K562 (cell line): Measurements from ENCODE around the gene SGMS1. TPM values are rescaled to one million over a fixed set of nuclear protein-coding genes. Genes with fewer than 3 reads are reported as not detected.

Source experiments
- GABPA ChIP-seq: fragments of 200-800 bp; sonication (Bioruptor generic); conservative IDR thresholded peaks from 2 replicates; pipeline ENCODE4 v1.6.1; 2016; ENCODE audit warnings: low read depth, missing genetic modification characterization, missing compliant biosample characterization
- MEF2D ChIP-seq: conservative IDR thresholded peaks from 2 replicates; pipeline ENCODE4 v1.6.1; 2016; ENCODE audit warnings: low read depth, missing genetic modification characterization, missing compliant biosample characterization
- POLR2G ChIP-seq: fragments of 200-400 bp; formaldehyde crosslinking; IDR thresholded peaks from 2 replicates; pipeline ENCODE4 v1.6.1; 2017; ENCODE audit warnings: low read depth, mild to moderate bottlenecking, antibody characterized with exemption, low read length, moderate library complexity
- RFX1 ChIP-seq: fragments of 450-650 bp; IDR thresholded peaks from 2 replicates; pipeline ENCODE4 v1.6.1; 2016; ENCODE audit warnings: mild to moderate bottlenecking, moderate library complexity
- SMAD4 ChIP-seq: fragments of 250-450 bp; sonication (Bioruptor Pico); conservative IDR thresholded peaks from 2 replicates; pipeline ENCODE4 v1.8.0; 2021; ENCODE audit warnings: inconsistent platforms, mild to moderate bottlenecking, moderate library complexity
- SOX6 ChIP-seq: fragments of 450-650 bp; IDR thresholded peaks from 2 replicates; pipeline ENCODE4 v1.6.1; 2014; ENCODE audit warnings: mild to moderate bottlenecking
- TEAD4 ChIP-seq, 2 experiments: sonication (generic) in 1 of 2; formaldehyde crosslinking in 1 of 2; IDR thresholded peaks; 2 replicates each; pipeline versions ENCODE4 v1.6.1 to v1.8.0; 2012 to 2022; ENCODE audit warnings: borderline replicate concordance in 1 of 2, inconsistent platforms in 1 of 2, low read length in 1 of 2, mild to moderate bottlenecking in 1 of 2, missing genetic modification reagents in 1 of 2
- ZNF512 ChIP-seq: IDR thresholded peaks from 2 replicates; pipeline ENCODE4 v1.6.1; 2016; ENCODE audit warnings: missing genetic modification characterization, missing compliant biosample characterization
- ZNF609 ChIP-seq: sonication (generic); formaldehyde crosslinking; IDR thresholded peaks from 2 replicates; pipeline ENCODE4 v1.8.1; 2023; ENCODE audit warnings: missing genetic modification reagents, mild to moderate bottlenecking, borderline replicate concordance
- polyA plus RNA-seq, 8 experiments: library from polyadenylated mRNA; depleted of rRNA in 4 of 8; stranded (reverse) in 5 of 8; unstranded in 3 of 8; fragments of >200 nt; fragmentation: Nextera tagmentation in 2 of 8; fragmentation: Illumina TruSeq in 1 of 8; extraction: Ambion mirVana in 2 of 8; extraction: Trizol in 1 of 8; gene quantifications; 2 replicates each; pipeline versions ENCODE4 v1.2.1 to v1.2.3, GENCODE V29; 2011 to 2014; ENCODE audit warnings: inconsistent platforms in 1 of 8, missing spikeins in 1 of 8
- total RNA-seq, 7 experiments: library from RNA; depleted of rRNA in 6 of 7; stranded (reverse); fragments of >200 nt in 6 of 7; fragmentation: Illumina TruSeq in 2 of 7; extraction: Trizol in 2 of 7; gene quantifications; 2 replicates each; pipeline versions ENCODE4 v1.2.1 to v1.2.3, GENCODE V29; 2011 to 2021; ENCODE audit warnings: low replicate concordance in 1 of 7
- TF ChIP-seq, protein P1 (sequence below), 3 experiments: fragments of 200-800 bp in 1 of 3; fragments of 250-450 bp in 1 of 3; fragments of 450-650 bp in 1 of 3; sonication (Bioruptor Pico) in 1 of 3; sonication (Bioruptor generic) in 1 of 3; formaldehyde crosslinking in 1 of 3; IDR thresholded peaks; 2 replicates each; pipeline versions ENCODE4 v1.6.1 to v1.8.0; 2016 to 2022; ENCODE audit warnings: mild to moderate bottlenecking in 2 of 3, missing genetic modification characterization in 2 of 3, missing compliant biosample characterization in 1 of 3, moderate library complexity in 1 of 3
- TF ChIP-seq, protein P2 (sequence below): sonication (generic); IDR thresholded peaks from 2 replicates; pipeline ENCODE4 v1.6.1; 2016
- TF ChIP-seq, protein P3 (sequence below): fragments of 450-650 bp; IDR thresholded peaks from 2 replicates; pipeline ENCODE4 v1.6.1; 2017; ENCODE audit warnings: antibody characterized with exemption

The SGMS1 gene
- total and polyA plus RNA-seq, 9 of the 15 experiments (the other 6 are each of a cell fraction or from before 2014, with no cell fraction given), result 22.6 to 232 (median 82.2) TPM

DNA sequence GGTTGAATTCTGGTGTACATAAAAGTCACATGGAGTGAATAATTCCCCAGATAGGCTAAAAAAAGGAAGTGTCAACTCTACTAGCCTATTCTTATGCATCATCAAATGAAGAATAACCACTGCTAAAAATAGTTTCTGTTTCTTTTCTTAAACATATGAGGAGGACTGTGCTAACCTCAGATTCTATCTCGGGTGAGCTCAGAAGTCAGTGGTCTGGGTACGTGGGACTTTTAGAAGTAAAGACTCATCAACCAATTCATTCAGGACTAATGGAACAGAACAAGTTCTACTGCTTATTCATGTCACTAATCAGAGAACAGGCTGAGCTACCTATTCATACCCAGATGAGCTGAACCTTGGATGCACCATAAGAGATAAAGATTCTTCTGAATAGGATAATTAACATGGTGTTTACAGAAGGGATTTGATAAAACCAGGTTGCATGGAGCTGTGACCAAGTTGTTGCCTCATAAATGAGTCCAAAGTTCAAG lies 362.9 kb downstream of the SGMS1 start (continued):
- TF ChIP-seq ZNF609 (CRISPR knock-in tag) (no peak), SMAD4 (CRISPR knock-in tag) (0 out of 2 replicates have a peak, but pooled peaks have one; percentile 36), SOX6 (peak; percentile 77; the same call in 1 of the 2 replicates), POLR2G (no peak), GABPA (tag) (no peak), MEF2D (tag) (peak; percentile 99), TEAD4 (IDR thresholded peaks at IDR 0.05; ENCODE audit: low read length) (peak; percentile 27; the same call in 1 of the 2 replicates), TEAD4 (CRISPR knock-in tag; IDR thresholded peaks at IDR 0.05; ENCODE audit: borderline replicate concordance) (no peak), ZNF512 (tag) (no peak), RFX1 (no peak)
- TF ChIP-seq, protein P1, sequence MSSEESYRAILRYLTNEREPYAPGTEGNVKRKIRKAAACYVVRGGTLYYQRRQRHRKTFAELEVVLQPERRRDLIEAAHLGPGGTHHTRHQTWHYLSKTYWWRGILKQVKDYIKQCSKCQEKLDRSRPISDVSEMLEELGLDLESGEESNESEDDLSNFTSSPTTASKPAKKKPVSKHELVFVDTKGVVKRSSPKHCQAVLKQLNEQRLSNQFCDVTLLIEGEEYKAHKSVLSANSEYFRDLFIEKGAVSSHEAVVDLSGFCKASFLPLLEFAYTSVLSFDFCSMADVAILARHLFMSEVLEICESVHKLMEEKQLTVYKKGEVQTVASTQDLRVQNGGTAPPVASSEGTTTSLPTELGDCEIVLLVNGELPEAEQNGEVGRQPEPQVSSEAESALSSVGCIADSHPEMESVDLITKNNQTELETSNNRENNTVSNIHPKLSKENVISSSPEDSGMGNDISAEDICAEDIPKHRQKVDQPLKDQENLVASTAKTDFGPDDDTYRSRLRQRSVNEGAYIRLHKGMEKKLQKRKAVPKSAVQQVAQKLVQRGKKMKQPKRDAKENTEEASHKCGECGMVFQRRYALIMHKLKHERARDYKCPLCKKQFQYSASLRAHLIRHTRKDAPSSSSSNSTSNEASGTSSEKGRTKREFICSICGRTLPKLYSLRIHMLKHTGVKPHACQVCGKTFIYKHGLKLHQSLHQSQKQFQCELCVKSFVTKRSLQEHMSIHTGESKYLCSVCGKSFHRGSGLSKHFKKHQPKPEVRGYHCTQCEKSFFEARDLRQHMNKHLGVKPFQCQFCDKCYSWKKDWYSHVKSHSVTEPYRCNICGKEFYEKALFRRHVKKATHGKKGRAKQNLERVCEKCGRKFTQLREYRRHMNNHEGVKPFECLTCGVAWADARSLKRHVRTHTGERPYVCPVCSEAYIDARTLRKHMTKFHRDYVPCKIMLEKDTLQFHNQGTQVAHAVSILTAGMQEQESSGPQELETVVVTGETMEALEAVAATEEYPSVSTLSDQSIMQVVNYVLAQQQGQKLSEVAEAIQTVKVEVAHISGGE (CRISPR knock-in tag; IDR thresholded peaks at IDR 0.05), result no peak
- TF ChIP-seq, protein P2, sequence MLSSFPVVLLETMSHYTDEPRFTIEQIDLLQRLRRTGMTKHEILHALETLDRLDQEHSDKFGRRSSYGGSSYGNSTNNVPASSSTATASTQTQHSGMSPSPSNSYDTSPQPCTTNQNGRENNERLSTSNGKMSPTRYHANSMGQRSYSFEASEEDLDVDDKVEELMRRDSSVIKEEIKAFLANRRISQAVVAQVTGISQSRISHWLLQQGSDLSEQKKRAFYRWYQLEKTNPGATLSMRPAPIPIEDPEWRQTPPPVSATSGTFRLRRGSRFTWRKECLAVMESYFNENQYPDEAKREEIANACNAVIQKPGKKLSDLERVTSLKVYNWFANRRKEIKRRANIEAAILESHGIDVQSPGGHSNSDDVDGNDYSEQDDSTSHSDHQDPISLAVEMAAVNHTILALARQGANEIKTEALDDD, result peak; percentile 78
- TF ChIP-seq, protein P3, sequence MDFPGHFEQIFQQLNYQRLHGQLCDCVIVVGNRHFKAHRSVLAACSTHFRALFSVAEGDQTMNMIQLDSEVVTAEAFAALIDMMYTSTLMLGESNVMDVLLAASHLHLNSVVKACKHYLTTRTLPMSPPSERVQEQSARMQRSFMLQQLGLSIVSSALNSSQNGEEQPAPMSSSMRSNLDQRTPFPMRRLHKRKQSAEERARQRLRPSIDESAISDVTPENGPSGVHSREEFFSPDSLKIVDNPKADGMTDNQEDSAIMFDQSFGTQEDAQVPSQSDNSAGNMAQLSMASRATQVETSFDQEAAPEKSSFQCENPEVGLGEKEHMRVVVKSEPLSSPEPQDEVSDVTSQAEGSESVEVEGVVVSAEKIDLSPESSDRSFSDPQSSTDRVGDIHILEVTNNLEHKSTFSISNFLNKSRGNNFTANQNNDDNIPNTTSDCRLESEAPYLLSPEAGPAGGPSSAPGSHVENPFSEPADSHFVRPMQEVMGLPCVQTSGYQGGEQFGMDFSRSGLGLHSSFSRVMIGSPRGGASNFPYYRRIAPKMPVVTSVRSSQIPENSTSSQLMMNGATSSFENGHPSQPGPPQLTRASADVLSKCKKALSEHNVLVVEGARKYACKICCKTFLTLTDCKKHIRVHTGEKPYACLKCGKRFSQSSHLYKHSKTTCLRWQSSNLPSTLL, result no peak
